Neural progenitor cell (in vitro differentiated cells): ENCODE measurements around the gene ABLIM2.

ENCODE experiments used
- EZH2 ChIP-seq: fragments of 200-600 bp; sonication (generic); IDR thresholded peaks from 2 replicates; pipeline ENCODE4 v1.6.1; 2017; ENCODE audit warnings: antibody characterized with exemption, mild to moderate bottlenecking, moderate library complexity
- TF ChIP-seq, protein P1 (sequence below): fragments of 200-600 bp; sonication (generic); IDR thresholded peaks from 2 replicates; pipeline ENCODE4 v1.5.1; 2017; ENCODE audit warnings: antibody characterized with exemption, mild to moderate bottlenecking

DNA sequence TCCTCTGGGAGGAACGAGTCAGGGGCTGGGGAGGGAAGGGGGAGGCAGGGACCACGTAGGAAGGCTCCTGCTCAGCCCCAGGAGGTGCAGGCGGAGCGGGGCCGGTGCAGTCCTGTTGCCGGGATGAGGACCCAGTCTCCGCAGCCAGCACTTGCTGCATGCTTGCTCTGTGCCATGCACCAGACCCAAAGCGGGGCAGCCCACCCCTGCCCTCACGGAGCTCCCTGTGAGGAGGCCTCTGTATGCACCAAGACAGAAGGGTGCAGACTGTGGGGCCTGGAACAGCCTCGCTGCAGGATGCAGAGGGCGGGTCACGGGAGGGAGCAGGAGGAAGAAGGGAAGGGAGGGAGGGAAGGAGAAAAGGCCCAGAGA, 61.9 kb downstream of the ABLIM2 start:
- TF ChIP-seq, protein P1, sequence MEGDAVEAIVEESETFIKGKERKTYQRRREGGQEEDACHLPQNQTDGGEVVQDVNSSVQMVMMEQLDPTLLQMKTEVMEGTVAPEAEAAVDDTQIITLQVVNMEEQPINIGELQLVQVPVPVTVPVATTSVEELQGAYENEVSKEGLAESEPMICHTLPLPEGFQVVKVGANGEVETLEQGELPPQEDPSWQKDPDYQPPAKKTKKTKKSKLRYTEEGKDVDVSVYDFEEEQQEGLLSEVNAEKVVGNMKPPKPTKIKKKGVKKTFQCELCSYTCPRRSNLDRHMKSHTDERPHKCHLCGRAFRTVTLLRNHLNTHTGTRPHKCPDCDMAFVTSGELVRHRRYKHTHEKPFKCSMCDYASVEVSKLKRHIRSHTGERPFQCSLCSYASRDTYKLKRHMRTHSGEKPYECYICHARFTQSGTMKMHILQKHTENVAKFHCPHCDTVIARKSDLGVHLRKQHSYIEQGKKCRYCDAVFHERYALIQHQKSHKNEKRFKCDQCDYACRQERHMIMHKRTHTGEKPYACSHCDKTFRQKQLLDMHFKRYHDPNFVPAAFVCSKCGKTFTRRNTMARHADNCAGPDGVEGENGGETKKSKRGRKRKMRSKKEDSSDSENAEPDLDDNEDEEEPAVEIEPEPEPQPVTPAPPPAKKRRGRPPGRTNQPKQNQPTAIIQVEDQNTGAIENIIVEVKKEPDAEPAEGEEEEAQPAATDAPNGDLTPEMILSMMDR = no peak
- no peak for TF ChIP-seq EZH2
